Measurements from ENCODE around the gene ADRM1. TPM values are rescaled to one million over a fixed set of nuclear protein-coding genes. Genes with fewer than 3 reads are reported as not detected.

The ADRM1 gene
- total RNA-seq, 1 experiment from 2014 or later, result 263 TPM

DNA sequence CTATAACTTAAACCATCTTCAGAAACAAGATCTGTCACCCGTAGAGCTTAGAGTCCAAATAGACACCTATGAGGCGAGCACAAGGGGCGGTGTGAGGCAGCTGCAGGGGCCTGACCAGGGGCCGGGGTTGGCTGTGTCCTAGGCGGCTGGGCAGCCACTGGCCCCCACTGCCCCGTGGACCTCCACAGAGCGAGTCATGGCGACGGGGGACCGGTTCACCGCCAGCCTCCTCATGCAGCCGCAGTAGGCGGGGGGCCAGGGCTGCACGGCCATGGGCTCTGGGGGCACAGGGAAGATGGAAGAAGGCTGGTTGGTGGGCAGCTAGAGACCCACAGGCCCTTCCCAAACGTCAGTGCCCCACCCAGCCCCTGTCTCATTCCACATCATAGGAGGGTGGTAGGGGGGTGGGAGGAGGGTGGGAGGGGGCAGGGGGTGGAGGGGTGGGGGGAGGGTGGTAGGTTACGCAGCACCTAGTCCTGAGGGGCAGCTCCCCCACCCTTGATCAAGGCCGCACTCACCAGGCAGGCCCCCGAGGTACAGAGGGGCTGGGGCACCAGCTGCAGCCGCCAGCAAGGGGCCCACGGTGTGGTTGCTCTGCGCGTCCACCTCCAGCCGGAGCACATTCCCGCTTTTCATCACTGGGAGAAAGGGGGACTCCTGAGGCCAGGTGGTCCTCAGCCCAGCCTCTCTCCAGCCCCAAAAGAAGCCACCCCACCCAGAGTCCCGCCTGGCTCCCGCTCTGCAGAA, 6.6 kb downstream of the ADRM1 start:
- Mint-ChIP-seq H3K36me3 (ENCODE audit: insufficient read depth, unreplicated experiment) (peaks cover 100% of the 10 kb centered on the region), H3K27me3 (ENCODE audit: insufficient read depth, unreplicated experiment) (no peaks in the 10 kb centered on the region), H3K9me3 (ENCODE audit: unreplicated experiment) (no peaks in the 10 kb centered on the region), H3K4me3 (ENCODE audit: unreplicated experiment) (no peak overlapping the region), H3K27ac (ENCODE audit: unreplicated experiment) (peak overlapping the region; percentile 97), H3K4me1 (ENCODE audit: low read depth, unreplicated experiment) (peaks cover 18% of the 10 kb centered on the region)
- peak in 1 of 2 experiments; percentile 35 for DNase-seq
- Histone ChIP-seq H3K9me3 (no peaks in the 10 kb centered on the region), H3K4me1 (peaks cover 15% of the 10 kb centered on the region), H3K4me3 (ENCODE audit: low read depth, low read length) (no peak overlapping the region), H3K27me3 (replicated peaks; ENCODE audit: control insufficient read depth, insufficient read depth, low read length) (no peaks in the 10 kb centered on the region), H3K36me3 (ENCODE audit: control insufficient read depth, insufficient read depth, low read length) (peaks cover 38% of the 10 kb centered on the region)
- TF ChIP-seq CTCF (IDR thresholded peaks at IDR 0.05; ENCODE audit: insufficient read depth in 1 of 2, low read depth in 1 of 2, low read length in 1 of 2, severe bottlenecking in 1 of 2, unreplicated experiment in 1 of 2), result no peak
- ChIA-PET CTCF (no interaction called here), POLR2A (interaction anchor here (1.0 kb wide), 1 partner anchor 242 kb away, joined by 3 read pairs; no protein-coding TSS in a partner anchor)
- TSS peak; percentile 57 for BruUV-seq (replicated peaks)
- intact Hi-C loops (cut with micrococcal nuclease; ENCODE audit: unreplicated experiment), result loop anchor here (10.0 kb wide), 1 partner anchor 485 kb away; the partner anchor contains the start of gene MRGBP

DNA sequence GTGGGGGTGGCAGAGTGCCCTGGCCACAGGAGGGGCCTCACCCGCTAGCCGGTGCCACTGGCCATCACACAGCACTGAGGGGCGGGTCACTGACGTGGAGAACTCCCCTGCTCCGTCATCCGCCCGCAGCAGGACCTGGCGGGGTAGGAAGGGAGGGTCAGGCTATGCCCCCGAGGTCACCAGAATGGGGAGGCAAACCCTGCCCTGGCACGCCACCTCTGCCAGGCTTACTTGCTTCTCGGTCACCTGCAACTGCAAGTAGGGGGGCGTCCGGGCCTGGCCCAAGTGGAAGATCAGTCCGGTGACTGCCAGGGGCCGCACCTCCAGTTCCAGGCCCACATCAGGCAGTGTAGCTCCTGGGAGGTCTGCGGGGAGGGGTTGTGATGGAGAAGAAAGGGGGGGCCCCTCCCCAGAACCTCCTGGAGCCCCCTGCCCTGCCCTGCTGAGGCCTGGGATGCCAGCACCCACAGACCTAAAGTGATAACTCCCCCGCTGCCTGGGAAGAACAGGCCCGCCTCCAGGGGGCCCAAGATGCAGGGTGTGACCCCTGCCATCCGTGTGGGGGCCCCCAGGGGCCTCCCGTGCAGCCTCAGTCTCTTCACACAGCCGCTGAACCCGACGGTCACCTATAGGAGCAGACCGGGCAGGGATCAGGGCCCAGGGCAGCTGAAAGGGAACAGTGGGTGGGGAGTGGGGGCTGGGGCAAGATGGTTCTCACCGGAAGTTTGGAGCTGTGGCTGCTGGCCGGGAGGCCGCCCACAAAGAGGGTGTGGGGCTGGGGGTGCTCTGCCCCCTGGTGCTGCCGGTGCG, 7.4 kb downstream of the ADRM1 start:
- Histone ChIP-seq H3K36me3 (ENCODE audit: control insufficient read depth, insufficient read depth, low read length) (peaks cover 38% of the 10 kb centered on the region), H3K4me3 (ENCODE audit: low read depth, low read length) (no peak overlapping the region), H3K27me3 (replicated peaks; ENCODE audit: control insufficient read depth, insufficient read depth, low read length) (no peaks in the 10 kb centered on the region), H3K4me1 (peaks cover 7% of the 10 kb centered on the region), H3K9me3 (no peaks in the 10 kb centered on the region)
- ChIA-PET CTCF (interaction anchor here (0.6 kb wide), 1 partner anchor 342 kb away, joined by 3 read pairs; no protein-coding TSS in a partner anchor), POLR2A (no interaction called here)
- peak overlapping the region; percentile 97 for H3K27ac Mint-ChIP-seq (ENCODE audit: unreplicated experiment)
- H3K36me3 Mint-ChIP-seq (ENCODE audit: insufficient read depth, unreplicated experiment), result peaks cover 100% of the 10 kb centered on the region
- H3K4me3 Mint-ChIP-seq (ENCODE audit: unreplicated experiment), result no peak overlapping the region
- TF ChIP-seq CTCF (IDR thresholded peaks at IDR 0.05; ENCODE audit: insufficient read depth in 1 of 2, low read depth in 1 of 2, low read length in 1 of 2, severe bottlenecking in 1 of 2, unreplicated experiment in 1 of 2), result peak in 1 of 2 experiments; percentile 16
- H3K27me3 Mint-ChIP-seq (ENCODE audit: insufficient read depth, unreplicated experiment), result no peaks in the 10 kb centered on the region
- peaks cover 14% of the 10 kb centered on the region for H3K4me1 Mint-ChIP-seq (ENCODE audit: low read depth, unreplicated experiment)
- H3K9me3 Mint-ChIP-seq (ENCODE audit: unreplicated experiment), result no peaks in the 10 kb centered on the region
- intact Hi-C loops (cut with micrococcal nuclease; ENCODE audit: unreplicated experiment), result loop anchor here (10.0 kb wide), 1 partner anchor 485 kb away; the partner anchor contains the start of gene MRGBP
- DNase-seq, result no peak
- BruUV-seq (replicated peaks), result no TSS peak

- no peak overlapping the region for H3K4me3 ChIP-seq (ENCODE audit: low read depth, low read length)
- H3K36me3 ChIP-seq (ENCODE audit: control insufficient read depth, insufficient read depth, low read length), result peaks cover 39% of the 10 kb centered on the region
- Mint-ChIP-seq H3K36me3 (ENCODE audit: insufficient read depth, unreplicated experiment) (peaks cover 100% of the 10 kb centered on the region), H3K27me3 (ENCODE audit: insufficient read depth, unreplicated experiment) (no peaks in the 10 kb centered on the region), H3K27ac (ENCODE audit: unreplicated experiment) (peak overlapping the region; percentile 97), H3K9me3 (ENCODE audit: unreplicated experiment) (no peaks in the 10 kb centered on the region), H3K4me1 (ENCODE audit: low read depth, unreplicated experiment) (peaks cover 8% of the 10 kb centered on the region), H3K4me3 (ENCODE audit: unreplicated experiment) (no peak overlapping the region)
- DNase-seq, result no peak
- ChIA-PET POLR2A (no interaction called here), CTCF (interaction anchor here (0.6 kb wide), 1 partner anchor 341 kb away, joined by 3 read pairs; no protein-coding TSS in a partner anchor)
- TF ChIP-seq CTCF (IDR thresholded peaks at IDR 0.05; ENCODE audit: insufficient read depth in 1 of 2, low read depth in 1 of 2, low read length in 1 of 2, severe bottlenecking in 1 of 2, unreplicated experiment in 1 of 2), result no peak
- H3K27me3 ChIP-seq (replicated peaks; ENCODE audit: control insufficient read depth, insufficient read depth, low read length), result no peaks in the 10 kb centered on the region
- H3K4me1 ChIP-seq, result peaks cover 6% of the 10 kb centered on the region; the same call in 1 of the 2 replicates
- no peaks in the 10 kb centered on the region for H3K9me3 ChIP-seq
- intact Hi-C loops (cut with micrococcal nuclease; ENCODE audit: unreplicated experiment), result no loop called here
- no TSS peak for BruUV-seq (replicated peaks)
These were observed 7.9 kb downstream of the ADRM1 start for GRCh38 chr20:62310757-62311121.
